HG02938 (cell line): Measurements from ENCODE around the gene ZNF479.
"Not testable (repeated sequence)": the region's sequence is repeated elsewhere in the genome, so short reads cannot be mapped to it uniquely, and the experiment has no call there.

Source experiments
- ATAC-seq: cut with Tn5 transposase; IDR thresholded peaks from one replicate; pipeline ENCODE4 v1.9.1; 2021; ENCODE audit warnings: mild to moderate bottlenecking, moderate library complexity; ENCODE audit not compliant: unreplicated experiment

ZNF479 gene

GRCh38 chr7:57132336-57132735, at the start of gene ZNF479:
Gene ZNF479 (minus strand): TSS chr7:57132436. CDS start chr7:57132324, 112 bp downstream.
- not testable (repeated sequence) for ATAC-seq

GRCh38 chr7:57182031-57182430, 49.8 kb upstream of the ZNF479 start:
- no peak for ATAC-seq

GRCh38 chr7:57181281-57181680, 49.0 kb upstream of the ZNF479 start:
- no peak for ATAC-seq

GRCh38 chr7:57179776-57180415, 47.7 kb upstream of the ZNF479 start:
- ATAC-seq, result no peak

- no peak for ATAC-seq
Measured at GRCh38 chr7:57178768-57179139, 46.5 kb upstream of the ZNF479 start.

- no peak for ATAC-seq
Measured at GRCh38 chr7:57177856-57178767, 45.9 kb upstream of the ZNF479 start.

GRCh38 chr7:57176928-57177635, 44.8 kb upstream of the ZNF479 start:
- no peak for ATAC-seq

- ATAC-seq, result no peak
Measured at GRCh38 chr7:57165285-57165899, 33.2 kb upstream of the ZNF479 start.

GRCh38 chr7:57120123-57120784, 12.0 kb downstream of the ZNF479 start:
- not testable (repeated sequence) for ATAC-seq
